ENCODE results near the gene COL17A1.

COL17A1 gene

GRCh38 chr10:103983367-103983911, 102.2 kb downstream of the COL17A1 start:
- Histone ChIP-seq H3K27ac (no peak overlapping the region), H3K4me3 (no peak overlapping the region)
- TF ChIP-seq CTCF (IDR thresholded peaks at IDR 0.05) = no peak
- no peak for DNase-seq (ENCODE audit: low spot score)

- no peak overlapping the region for H3K4me3 ChIP-seq
- no peak for DNase-seq (ENCODE audit: low spot score)
- no peak overlapping the region for H3K27ac ChIP-seq
- no peak for TF ChIP-seq CTCF (IDR thresholded peaks at IDR 0.05)
Measured at GRCh38 chr10:103982639-103983038, 103.0 kb downstream of the COL17A1 start.
